Right lobe of liver (tissue), 6 donors: Measurements from ENCODE around the gene DDX49. TPM values are rescaled to one million over a fixed set of nuclear protein-coding genes. Genes with fewer than 3 reads are reported as not detected.

Experiments
- ATAC-seq, 4 donors: fragments of 200-7000 bp; cut with Tn5 transposase; one replicate each; pipeline ENCODE4 v1.9.1; 2020; ENCODE audit warnings: mild to moderate bottlenecking in 4 of 4, moderate library complexity in 4 of 4
- DNase-seq, 3 donors: peaks; one replicate each; pipeline ENCODE4 v3.0.0-alpha.2; 2020
- H3K27ac ChIP-seq, 3 donors: fragments of 200-600 bp; one replicate each; pipeline ENCODE4 v1.8.0; 2022
- H3K27me3 ChIP-seq, 2 donors: fragments of 200-600 bp; one replicate each; pipeline ENCODE4 v1.8.0; 2022
- H3K36me3 ChIP-seq, 4 donors: fragments of 200-600 bp; sonication (generic) in 1 of 4; one replicate each; pipeline versions ENCODE4 v1.5.1 to v1.8.0; 2017 to 2022; ENCODE audit warnings: control low read depth in 1 of 4
- H3K4me1 ChIP-seq, 4 donors: fragments of 200-600 bp; sonication (generic) in 1 of 4; one replicate each; pipeline versions ENCODE4 v1.5.1 to v1.8.0; 2017 to 2022; ENCODE audit warnings: control low read depth in 1 of 4
- H3K4me3 ChIP-seq, 3 donors: fragments of 200-600 bp; one replicate each; pipeline ENCODE4 v1.8.0; 2022
- H3K9me3 ChIP-seq, 4 donors: fragments of 200-600 bp; sonication (generic) in 1 of 4; one replicate each; pipeline versions ENCODE4 v1.5.1 to v1.8.0; 2017 to 2022; ENCODE audit warnings: control low read depth in 1 of 4
- CTCF ChIP-seq, 4 donors: fragments of 200-600 bp in 3 of 4; fragments of 450-650 bp in 1 of 4; IDR thresholded peaks; one replicate each; pipeline versions ENCODE4 v1.5.1 to v1.8.0; 2016 to 2022; ENCODE audit warnings: antibody characterized with exemption in 4 of 4, mild to moderate bottlenecking in 2 of 4
- POLR2A ChIP-seq: fragments of 450-650 bp; IDR thresholded peaks from one replicate; pipeline ENCODE4 v1.6.1; 2017; ENCODE audit warnings: antibody characterized with exemption, mild to moderate bottlenecking
- WGBS: methylation state at CpG from one replicate; pipeline ENCODE4 v1.1.6; 2018; ENCODE audit warnings: low coverage, low lambda C conversion rate; ENCODE audit not compliant: insufficient coverage; ENCODE audit errors: missing lambda C conversion rate; 5-methylcytosine and 5-hydroxymethylcytosine counted together
- intact Hi-C, 2 donors: fragments of 100-400 bp; cut with DNase I; formaldehyde crosslinking; loops; one replicate each; pipeline versions ENCODE4 v1.11.2 to v1.14.1; 2022
- total RNA-seq, 6 experiments: library from RNA; depleted of rRNA in 2 of 6; stranded (reverse); fragments of >200 nt in 2 of 6; fragmentation: NEBNext Ultra II Directional in 3 of 6; extraction: Animal tissue kit (Norgen Biotek cat#: 25700) in 3 of 6; gene quantifications; one replicate each; pipeline versions ENCODE4 v1.1.0 to v1.2.4, GENCODE V29; 2016 to 2023
- donor health status: DM: no; HTN: yes; CAD: no.
- donor health status: DM: no; HTN: no; CAD: no.
- donor health status: DM: no; HTN: no; CAD: no.
- donor health status: DM: no; HTN: yes; CAD: no.
- donor health status: DM: no; HTN: yes; CAD: no.

Gene DDX49
- total RNA-seq, 6 experiments from 2014 or later: 15.8 to 37.9 (median 18.5) TPM

- TF ChIP-seq CTCF (IDR thresholded peaks at IDR 0.05): no peak
- no peak for TF ChIP-seq POLR2A
- ATAC-seq: peak; percentile 83 to 93 (median 90)
- H3K27ac ChIP-seq: no peak overlapping the region
- intact Hi-C loops: no loop called here
- no peaks in the 10 kb centered on the region for H3K27me3 ChIP-seq
- 15% methylated on average over 28 of the region's 37 CpGs for WGBS
- DNase-seq: peak; percentile 72 to 83 (median 81)
- peaks cover 0 to 7% (median 0%) of the 10 kb centered on the region in 4 donors for H3K36me3 ChIP-seq
- H3K4me3 ChIP-seq: no peak overlapping the region
- H3K4me1 ChIP-seq: no peaks in the 10 kb centered on the region
- H3K9me3 ChIP-seq: no peaks in the 10 kb centered on the region
These were observed 12.8 kb downstream of the DDX49 start for GRCh38 chr19:18932216-18932841.

DNA sequence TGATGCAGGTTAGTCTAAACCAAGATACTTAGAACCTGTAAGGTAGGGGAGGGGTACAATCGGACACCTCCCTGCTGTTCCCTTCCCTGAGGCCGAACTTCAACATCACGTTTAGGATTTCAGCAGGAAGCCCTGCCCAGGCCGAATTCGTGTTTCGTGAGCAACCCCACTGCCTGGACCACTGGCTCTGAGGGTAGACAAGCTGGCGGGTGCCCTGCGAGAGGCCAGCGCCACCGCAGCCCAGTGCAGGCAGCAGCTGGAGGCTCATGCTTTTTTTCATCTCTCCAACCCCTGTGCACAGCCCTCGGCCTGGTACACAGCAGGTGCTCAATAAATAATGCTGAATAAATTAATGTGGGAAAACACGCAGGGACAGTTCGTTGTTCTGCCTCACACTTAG is 13.8 kb downstream of the DDX49 start:
- H3K36me3 ChIP-seq: peaks cover 0 to 2% (median 0%) of the 10 kb centered on the region in 4 donors
- no peaks in the 10 kb centered on the region for H3K27me3 ChIP-seq
- intact Hi-C loops: no loop called here
- no peak overlapping the region for H3K27ac ChIP-seq
- 75% methylated on average over 9 of the region's 13 CpGs for WGBS
- no peak for ATAC-seq
- DNase-seq: no peak
- TF ChIP-seq CTCF (IDR thresholded peaks at IDR 0.05) (no peak), POLR2A (no peak)
- no peaks in the 10 kb centered on the region for H3K4me1 ChIP-seq
- no peaks in the 10 kb centered on the region for H3K9me3 ChIP-seq
- H3K4me3 ChIP-seq: no peak overlapping the region

- 90% methylated on average over 2 of the region's 3 CpGs for WGBS
These were observed 19.6 kb downstream of the DDX49 start for GRCh38 chr19:18939163-18939562.

GRCh38 chr19:18939922-18940768 is 20.6 kb downstream of the DDX49 start:
- no peaks in the 10 kb centered on the region for H3K27me3 ChIP-seq
- no peaks in the 10 kb centered on the region for H3K9me3 ChIP-seq
- TF ChIP-seq POLR2A (no peak), CTCF (IDR thresholded peaks at IDR 0.05) (no peak)
- ATAC-seq: peak; percentile 17 to 50 (median 36)
- H3K4me3 ChIP-seq: peak overlapping the region; percentile 44 to 48 (median 47)
- peak overlapping the region in 2 of 3 donors; percentile 26 to 28 for H3K27ac ChIP-seq
- DNase-seq: peak in 1 of 3 donors; percentile 50
- WGBS: 5% methylated on average over 14 of the region's 47 CpGs
- H3K36me3 ChIP-seq: no peaks in the 10 kb centered on the region
- intact Hi-C loops: no loop called here
- H3K4me1 ChIP-seq: no peaks in the 10 kb centered on the region

More at GRCh38 chr19:18939163-18939562, 19.6 kb downstream of the DDX49 start:
- Histone ChIP-seq H3K36me3 (no peaks in the 10 kb centered on the region), H3K4me1 (no peaks in the 10 kb centered on the region), H3K27me3 (no peaks in the 10 kb centered on the region), H3K9me3 (no peaks in the 10 kb centered on the region), H3K4me3 (no peak overlapping the region), H3K27ac (no peak overlapping the region)
- ATAC-seq: no peak
- intact Hi-C loops: no loop called here
- TF ChIP-seq POLR2A (no peak), CTCF (IDR thresholded peaks at IDR 0.05) (no peak)
- DNase-seq: no peak
